ENCODE measurements around the gene CFAP97D1.
A peak's percentile ranks its signal among the peaks of the same experiment; 100 is the strongest.
"Not testable (repeated sequence)": the region's sequence is repeated elsewhere in the genome, so short reads cannot be mapped to it uniquely, and the experiment has no call there.

Gene CFAP97D1

DNA sequence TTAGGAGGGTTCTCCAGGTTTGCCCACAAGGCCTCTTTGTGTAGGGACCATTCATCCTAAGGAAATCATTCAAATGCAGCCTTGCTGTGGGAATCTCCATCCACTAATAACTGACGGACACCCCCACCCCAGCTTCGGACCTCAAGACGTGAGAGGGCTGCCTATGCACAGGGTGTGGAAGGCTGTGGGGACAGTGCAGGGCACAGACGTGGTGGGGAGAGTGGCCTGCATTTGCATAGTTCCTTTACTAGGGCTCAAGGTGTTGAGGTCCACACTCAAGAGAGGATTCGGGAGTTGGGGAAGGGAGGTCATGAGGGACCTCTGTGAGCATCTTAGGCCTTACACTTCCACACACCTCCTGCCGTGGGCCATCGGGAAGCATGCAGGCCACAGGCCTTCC, 11.3 kb upstream of the CFAP97D1 start:
- DNase-seq = no peak

DNA sequence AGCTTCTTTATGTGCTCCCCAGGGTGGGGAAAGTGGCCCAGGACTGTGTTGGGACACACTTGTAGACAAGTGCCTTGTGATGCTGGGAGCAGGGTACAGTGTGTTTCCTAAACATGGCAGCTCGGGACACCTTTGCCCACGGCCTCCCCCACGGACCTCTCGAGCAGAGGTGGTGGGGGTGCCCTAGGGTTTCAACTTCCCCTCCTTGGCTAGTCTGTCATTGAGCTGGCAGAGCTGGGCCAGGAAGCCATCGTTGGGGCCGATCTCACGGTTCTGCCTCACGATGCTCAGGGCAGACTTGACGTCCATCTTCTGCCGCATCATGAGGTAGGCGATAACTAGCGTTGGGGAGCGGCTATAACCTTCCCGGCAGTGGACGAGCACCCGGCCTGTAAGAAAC, 10.8 kb upstream of the CFAP97D1 start:
- DNase-seq = no peak

DNA sequence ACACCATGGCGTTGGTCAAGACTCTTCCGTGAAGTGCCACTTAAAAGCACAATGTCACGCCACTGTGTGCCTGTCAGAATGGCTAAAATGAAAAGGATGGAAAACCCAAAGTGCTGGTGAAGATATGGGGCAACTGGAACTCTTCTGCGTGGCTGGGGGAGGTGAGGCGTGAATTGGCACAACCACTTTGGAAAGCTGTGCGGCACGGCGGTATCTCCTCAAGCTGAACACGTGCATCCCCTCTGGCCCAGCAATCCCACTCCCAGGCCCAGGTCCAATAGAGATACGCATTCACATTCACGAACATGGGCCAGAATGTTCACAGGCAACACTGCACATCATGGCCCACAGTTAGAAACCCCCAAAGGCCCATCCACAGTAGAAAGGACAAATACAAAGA, 10.4 kb upstream of the CFAP97D1 start:
- DNase-seq = no peak

DNA sequence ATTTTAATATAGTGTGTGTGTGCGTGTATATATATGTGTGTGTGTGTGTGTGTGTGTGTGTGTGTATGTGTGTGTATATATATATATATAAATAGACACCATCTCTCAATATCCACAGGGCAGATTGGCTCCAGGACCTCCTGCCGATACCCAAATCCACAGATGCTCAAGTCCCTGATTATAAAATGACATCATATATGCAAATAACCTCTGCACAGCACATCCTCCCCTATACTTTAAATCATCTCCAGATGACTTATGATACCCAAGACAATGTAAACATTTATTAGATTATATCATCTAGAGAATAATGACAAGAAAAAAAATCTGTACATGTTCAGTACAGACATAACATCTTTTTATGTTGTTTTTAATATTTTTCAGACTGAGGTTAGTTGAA, 9.3 kb upstream of the CFAP97D1 start:
- DNase-seq = no peak

DNA sequence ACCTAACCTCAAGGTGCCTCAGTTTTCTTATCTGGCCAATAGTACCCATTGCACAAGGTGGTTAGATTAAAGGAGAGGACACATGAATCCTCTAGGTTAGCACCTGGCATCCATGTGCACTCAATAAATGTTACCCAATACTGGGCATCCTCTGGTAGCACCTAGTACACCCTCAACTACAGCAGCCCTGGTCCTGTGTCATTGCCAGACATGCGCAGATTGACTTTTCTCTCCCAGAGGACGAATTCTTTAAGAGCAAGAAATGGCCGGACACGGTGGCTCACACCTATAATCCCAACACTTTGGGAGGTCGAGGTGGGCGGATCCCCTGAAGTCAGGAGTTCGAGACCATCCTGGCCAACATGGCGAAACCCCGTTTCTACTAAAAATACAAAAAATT, 8.8 kb upstream of the CFAP97D1 start:
- DNase-seq = no peak

DNA sequence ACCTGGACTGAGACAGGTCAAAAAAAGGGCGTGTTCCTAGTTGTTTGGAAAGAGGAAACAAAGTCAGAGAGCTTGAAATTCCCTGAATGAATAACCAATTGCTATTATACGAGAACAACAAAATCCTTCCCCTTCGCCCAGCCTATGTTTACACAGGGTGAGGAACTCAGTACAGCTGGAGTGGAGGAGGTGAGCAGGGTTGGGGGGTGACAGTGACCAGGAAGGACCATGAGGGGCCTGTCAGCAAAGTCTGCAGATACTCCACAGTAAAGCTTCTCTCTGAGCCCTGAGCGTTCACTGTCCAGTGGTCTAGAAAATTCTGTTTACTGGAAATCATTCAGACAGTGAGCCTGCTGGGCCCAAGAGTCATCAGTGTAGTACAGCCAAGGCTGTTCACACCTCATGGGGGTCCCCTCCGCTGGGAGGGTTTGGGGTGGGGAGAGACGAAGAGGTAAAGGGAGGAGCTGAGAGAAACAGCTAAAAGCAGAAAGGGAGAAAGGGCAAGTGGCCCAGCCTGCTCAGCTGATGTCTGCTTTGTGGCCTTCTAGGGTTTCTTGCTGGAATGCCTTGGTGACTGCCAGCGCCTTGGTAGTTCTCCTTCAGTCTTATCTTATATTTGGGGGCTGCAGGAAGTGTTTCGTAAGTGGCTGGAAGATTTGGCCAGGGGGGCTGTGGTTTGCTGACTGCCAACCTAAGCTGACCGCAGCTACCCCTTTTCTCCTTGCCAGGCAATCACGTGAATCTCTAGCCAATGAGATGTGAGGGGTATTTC, 7.2 kb upstream of the CFAP97D1 start:
- DNase-seq = no peak

DNA sequence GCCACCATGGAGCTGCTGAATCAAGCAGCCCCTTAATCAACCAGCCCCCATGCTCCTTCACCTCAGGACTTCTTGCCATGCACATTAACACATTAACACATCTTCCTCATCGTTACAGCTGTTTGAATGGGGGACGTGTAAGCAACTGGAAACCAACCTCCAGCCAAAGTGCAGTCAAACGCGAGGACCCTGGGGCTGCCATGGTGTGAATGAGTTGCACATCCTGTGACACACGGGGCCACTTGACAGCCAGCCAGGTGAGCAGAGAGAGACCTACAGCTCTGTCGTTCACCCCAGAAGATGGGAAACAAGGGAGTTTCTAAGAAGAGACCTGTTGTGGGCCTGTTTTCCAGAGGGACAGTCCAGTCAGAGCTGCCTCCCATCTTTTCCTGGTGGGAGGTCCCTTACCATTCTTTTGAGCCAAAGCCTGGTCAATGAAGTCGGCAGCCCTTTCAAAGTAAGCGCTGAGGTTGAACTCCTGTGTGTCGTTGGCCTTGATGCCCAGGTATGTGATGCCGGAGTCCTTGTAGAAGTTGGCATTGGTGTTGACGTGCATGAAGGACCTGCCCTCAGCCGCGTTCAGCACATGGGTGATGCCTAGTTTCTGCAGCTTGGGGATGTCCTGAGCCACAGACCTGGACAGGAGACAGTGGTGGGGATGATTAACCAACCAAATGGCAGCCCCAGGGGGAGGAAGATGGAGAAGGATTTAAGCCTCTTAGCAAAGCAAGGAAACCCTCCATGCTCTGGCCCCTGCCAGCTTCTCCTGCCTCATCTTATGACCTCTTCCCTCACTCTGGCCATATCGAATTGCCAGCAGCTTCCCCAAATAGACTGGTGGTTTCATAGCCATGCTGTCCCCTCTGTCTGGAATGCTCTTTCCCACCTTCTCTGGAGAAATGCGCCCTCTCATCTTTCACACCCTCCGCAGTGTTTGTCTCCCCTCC, 5.7 kb upstream of the CFAP97D1 start:
- no peak for DNase-seq

DNA sequence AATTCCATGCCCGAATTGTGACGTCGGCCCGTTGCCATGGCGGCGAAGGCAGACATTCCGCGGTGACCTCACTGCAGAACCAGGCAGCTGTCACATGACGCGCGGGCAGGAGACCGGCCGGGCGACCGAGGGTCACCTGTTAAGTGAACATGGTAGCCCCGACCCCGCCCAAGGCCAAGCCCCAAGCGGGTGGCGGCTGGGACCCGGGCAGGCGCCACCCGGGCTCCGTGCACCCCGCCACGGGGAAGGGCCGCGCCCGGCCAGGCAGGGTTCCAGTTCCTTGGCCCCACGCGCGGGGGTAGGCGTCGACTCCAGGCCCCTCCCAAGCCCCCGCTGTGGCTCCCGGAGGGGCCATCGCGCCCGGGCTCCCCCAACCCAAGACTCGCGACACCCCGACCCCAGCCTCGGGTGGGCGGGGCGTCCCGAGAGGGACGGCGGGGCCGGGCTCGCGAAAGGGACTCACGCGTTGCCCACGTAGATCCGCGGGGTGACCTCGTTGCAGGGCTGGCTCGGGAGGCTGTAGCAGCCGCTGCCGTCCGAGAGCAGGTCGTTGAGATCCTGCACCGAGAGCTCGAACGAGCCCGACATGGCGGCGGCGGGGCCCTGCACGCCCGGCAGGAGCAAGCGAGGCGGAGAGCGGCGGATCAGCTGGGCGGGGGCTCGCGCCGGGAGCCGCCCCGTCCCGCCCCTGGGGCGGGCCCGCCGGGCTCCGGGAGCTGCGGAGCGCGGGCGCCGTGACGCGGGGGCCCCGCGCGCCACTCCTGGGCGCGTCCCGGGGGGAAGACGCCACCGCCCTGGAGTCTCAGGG, 1.7 kb upstream of the CFAP97D1 start, which contains the start of gene DUSP3:
DUSP3 (minus strand) TSS at position 641 of the 808 bp plus-strand sequence; CDS start at position 588, 53 bp downstream.
- DNase-seq = peak; percentile 59

DNA sequence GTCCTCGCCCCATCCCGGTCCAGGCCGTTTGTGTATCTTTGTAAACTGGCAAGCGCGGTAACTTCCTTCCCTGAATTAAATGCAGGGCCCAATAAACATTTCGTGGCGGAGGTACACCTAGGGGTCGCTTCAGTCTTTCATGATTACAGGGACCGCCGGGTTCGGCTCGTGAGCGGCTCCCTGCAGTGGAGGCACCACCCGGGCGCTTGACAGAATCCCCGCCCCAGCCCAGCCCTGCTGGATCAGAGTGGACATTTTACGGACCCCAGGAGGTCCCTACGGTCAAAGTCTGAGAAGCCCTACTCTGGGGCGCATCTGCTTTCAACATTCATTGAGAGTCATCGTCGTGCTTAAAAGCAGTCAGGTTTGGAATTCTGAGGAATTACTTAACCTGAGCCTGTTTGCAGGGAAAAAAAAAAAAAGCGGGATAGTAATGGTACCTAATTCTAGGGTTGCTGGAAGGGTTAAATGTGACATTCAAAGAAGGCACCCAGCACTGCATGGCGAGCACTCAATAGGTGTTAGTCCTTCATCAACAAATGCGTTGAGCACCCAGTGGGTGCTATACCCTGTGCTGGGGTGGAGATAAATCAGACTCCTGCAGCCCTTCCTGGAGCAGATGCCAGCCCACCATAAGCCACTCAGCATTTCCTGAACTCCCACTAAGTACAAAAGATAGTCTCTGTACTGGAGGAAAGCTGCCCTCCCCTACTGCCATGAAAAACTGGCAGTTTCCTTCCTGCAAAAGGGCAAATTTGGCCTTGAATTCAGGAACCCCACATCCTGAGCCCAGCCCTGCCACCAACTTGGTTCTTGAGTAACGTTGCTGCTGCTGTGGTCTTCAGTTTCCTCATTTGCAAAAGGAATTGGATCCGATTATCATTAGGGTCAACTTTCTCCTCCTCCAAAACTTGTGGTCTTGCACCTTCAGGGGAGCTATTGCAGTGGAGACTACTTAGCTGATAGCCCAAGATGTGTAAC, 800 bp upstream of the CFAP97D1 start:
- peak; percentile 24 for DNase-seq

DNA sequence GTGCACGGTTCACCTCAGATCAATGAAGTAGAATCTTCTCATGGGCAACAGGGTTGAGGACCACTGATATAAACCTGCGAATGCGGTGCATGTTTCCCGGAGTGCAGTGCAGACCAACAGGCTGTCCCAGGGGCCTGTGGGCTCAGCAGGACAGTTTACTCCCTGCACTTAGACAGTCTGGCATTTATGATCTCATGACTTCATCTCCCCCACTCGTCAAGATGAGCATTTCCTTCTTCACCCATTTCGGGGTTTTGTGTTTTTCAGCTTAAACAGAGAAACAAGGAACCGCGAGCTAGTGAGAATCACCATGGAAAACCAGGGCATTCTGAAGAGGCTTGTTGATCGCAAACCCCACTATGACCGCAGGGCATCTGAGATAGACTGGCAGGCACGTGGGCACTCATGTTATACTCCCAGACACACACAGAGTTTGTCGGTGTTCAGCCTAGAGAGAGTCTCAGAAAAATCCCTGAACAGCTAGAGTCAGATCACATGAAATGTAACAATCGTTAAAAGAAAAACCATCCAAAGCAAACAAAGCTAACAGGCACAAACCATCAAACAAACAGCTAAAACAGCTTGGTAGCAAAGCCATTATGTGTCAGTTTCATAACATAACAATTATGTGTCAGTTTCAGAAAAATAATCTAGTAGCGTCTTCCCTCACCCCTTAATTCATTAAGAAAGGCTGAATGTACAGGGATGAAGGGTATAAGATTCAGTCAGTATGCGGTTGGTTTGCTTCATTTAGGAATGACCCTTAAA, 2.9 kb downstream of the CFAP97D1 start:
- DNase-seq = no peak

DNA sequence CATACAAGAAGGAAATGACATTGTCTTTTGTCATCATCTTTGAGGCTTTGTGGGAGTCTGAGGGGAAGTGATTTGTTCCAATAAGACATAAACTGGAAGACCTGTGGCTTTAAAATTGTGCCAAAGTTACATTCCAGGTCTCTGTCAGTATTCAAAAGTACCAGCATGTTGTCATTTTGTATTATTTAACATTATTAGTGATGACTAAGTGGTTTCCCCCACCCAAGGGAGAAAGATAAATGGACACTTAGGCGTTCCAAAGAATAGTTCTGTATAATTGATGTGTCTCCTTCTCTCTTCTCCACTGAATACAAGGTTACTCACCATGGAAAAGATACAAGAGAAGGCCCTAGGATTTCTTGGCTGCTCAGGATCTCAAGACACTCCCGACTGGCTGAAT, 3.8 kb downstream of the CFAP97D1 start:
- no peak for DNase-seq

DNA sequence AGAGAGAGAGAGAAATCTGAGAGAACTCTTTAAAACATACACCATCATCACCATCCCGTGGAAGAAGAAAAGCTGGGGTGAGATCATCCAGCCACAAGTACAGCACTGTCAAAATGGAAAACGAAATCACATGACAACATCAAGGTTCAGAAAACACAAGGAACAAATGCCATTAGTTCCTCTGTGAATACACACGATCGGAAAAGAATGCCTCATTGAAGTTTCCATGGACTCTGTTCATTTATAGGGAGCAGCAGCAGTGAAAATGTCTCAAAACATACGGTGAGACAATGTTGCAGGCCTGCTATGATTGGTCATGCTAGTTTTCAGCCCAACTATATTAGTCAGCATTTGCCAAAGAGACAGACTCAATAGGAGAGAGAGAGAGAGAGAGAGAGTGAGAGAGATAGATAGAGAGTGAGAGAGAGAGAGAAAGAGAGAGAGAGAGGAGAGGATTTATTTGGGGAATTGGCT, 4.4 kb downstream of the CFAP97D1 start:
- DNase-seq = no peak

DNA sequence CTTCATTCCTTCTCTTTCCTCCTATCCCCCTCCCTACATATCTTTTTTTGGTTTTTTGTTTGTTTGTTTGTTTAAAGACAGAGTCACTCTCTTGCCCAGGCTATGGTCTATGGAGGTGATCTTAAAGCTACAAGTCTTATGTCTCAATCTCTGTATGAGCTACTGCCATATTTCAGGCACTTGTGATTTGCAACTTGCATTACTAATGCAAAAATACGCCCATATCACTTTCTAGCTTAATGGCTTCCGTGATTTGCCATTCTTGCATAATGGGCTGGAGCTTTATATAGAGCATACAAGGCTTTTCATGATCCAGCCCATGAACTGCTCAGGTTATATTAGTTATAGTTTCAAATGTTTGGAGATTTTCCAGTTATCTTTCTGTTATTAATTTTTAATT, 7.5 kb downstream of the CFAP97D1 start:
- no peak for DNase-seq

DNA sequence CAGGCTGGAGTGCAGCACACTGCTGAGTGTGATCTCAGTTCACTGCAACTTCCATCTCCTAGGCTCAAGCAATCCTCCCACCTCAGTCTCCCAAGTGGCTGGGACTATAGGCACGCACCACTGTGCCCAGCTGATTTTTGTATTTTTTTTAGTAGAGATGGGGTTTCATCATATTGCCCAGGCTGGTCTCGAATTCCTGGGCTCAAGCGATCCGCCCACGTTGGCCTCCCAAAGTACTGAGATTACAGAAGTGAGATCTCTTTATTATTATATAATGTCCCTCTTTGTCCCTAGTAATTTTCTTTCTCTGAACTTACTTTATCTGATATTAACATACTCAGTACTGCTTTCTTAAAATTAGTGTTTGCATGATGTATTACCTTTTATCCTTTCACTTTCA, 8.3 kb downstream of the CFAP97D1 start:
- DNase-seq = no peak

DNA sequence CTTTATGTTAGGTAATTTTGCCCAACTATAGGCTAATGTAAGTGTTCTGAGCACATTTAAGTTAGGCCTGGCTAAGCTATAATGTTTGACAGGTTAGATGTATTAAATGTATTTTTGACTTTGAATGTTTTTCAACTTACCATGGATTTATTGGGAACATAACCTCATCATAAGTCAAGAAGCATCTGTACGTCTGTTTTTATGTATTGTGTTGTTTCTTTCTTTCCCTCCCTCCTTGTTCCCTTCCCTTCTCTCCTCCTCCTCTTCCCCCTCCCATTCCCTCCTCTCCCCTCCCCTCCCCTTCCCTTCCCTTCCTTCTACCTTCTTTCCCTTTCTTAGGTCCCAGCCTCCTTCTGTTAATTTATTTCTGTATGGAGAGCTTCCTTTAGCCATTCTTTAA, 9.2 kb downstream of the CFAP97D1 start:
- DNase-seq = no peak

DNA sequence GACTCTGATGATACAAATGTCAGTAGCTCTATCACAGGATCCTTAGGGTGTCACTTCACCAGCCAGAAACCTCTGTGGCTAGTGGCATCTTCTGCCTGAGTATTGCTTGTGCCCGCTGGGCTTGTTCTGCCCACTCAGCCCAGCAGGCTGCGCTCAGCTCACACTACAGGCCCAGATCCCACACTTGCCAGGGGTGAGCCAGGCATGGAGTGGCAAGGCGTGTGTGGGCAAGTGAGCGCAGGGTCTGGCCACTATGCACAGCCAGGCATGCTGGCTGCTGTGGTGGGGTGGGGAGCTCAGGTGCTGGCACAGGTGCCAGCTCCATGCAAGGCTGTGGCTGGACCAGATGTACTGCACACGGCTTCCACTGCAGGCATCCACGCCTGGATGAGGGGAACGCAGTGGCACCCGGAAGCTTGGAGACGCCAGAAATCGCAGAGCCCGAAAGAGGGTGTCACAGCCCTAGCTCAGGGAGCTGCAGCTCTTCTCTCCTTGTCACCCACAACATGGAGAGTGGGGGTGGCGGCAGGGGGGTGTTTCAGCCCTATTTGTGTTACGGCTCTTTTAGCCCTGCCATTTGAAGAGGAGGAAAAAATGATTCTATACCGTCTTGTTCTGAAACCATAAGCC, 10.2 kb downstream of the CFAP97D1 start:
- DNase-seq = peak; percentile 55

DNA sequence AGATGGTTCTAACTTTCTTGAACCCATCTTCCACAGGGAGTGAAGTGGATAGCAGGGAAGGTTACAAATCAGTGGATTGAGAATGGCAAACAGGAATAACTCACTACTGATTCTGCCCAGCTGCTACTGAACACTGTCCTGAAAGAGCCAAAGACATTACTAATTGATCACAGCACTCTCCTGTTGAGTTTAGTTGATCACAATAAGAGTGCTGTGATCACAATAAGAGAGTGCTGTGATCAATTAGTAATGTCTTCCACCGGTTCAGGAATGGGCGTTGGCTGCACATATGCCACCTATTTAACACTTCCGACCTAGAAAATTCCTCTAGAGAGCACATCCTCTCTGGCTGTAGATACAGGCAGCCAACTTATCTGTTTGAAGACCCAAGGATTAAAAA, 11.4 kb downstream of the CFAP97D1 start:
- peak; percentile 90 for DNase-seq

DNA sequence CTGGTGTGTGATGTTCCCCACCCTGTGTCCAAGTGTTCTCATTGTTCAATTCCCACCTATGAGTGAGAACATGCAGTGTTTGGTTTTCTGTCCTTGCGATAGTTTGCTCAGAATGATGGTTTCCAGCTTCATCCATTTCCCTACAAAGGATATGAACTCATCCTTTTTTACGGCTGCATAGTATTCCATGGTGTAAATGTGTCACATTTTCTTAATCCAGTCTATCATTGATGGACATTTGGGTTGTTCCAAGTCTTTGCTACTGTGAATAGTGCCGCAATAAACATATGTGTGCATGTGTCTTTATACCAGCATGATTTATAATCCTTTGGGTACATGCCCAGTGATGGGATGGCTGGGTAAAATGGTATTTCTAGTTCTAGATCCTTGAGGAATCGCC, 12.4 kb downstream of the CFAP97D1 start:
- not testable (repeated sequence) for DNase-seq

DNA sequence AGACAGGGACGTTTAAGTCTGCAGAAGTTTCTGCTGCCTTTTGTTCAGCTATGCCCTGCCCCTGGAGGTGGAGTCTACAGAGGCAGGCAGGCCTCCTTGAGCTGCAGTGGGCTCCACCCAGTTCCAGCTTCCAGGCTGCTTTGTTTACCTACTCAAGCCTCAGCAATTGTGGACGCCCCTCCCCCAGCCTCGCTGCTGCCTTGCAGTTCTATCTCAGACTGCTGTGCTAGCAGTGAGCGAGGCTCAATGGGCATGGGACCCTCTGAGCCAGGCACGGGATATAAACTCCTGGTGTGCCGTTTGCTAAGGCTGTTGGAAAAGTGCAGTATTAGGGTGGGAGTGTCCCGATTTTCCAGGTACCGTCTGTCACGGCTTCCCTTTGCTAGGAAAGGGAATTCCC, 17.8 kb downstream of the CFAP97D1 start:
- peak; percentile 15 for DNase-seq

DNA sequence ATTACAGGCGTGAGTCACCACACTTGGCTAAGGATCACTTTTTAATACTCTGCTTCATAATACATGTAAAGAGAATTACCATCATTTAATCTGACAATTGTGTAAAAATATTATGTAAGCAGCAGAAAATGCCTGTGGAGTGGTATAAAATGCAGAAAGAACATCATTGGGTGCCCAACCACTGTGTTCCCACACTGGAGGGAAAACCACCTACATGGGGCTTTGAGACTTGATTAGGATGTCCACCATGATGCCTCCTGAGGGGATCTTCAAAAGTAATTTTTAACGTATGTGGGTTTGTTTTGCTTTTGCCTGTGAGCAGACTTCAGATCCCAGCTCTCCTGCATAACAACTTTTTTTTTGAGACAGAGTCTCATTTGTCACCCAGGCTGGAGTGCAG, 18.8 kb downstream of the CFAP97D1 start:
- DNase-seq = no peak
